CD14-positive monocyte (primary cell): ENCODE data around the gene GRID2. TPM values are rescaled to one million over a fixed set of nuclear protein-coding genes. Genes with fewer than 3 reads are reported as not detected.

ENCODE experiments used
- DNase-seq, 3 donors: peaks; one replicate each; pipeline ENCODE4 v3.0.0-alpha.2; 2011 to 2022
- H2AFZ ChIP-seq: 2 replicates; pipeline ENCODE4 v1.6.0; 2012; ENCODE audit warnings: mild to moderate bottlenecking, low read depth, low read length, inconsistent platforms; ENCODE audit not compliant: insufficient read depth, poor library complexity, severe bottlenecking
- H3K27ac ChIP-seq, 2 donors: 1 replicate in 1 of 2; 2 replicates in 1 of 2; pipeline ENCODE4 v1.5.1; 2012 to 2013; ENCODE audit warnings: low read length in 2 of 2, control low read depth in 1 of 2, inconsistent platforms in 1 of 2, low read depth in 1 of 2, mild to moderate bottlenecking in 1 of 2
- H3K27me3 ChIP-seq, 2 donors: one replicate each; pipeline versions ENCODE4 v1.6.0 to v1.6.1; 2011 to 2013; ENCODE audit warnings: low read length in 2 of 2; ENCODE audit not compliant: control insufficient read depth in 2 of 2, insufficient read depth in 2 of 2
- H3K36me3 ChIP-seq, 2 donors: replicated peaks in 1 of 2; 1 replicate in 1 of 2; 2 replicates in 1 of 2; pipeline versions ENCODE4 v1.5.1 to v1.6.1; 2012 to 2013; ENCODE audit warnings: low read length in 2 of 2, control low read depth in 1 of 2, inconsistent platforms in 1 of 2, mild to moderate bottlenecking in 1 of 2; ENCODE audit not compliant: insufficient read depth in 2 of 2, control insufficient read depth in 1 of 2
- H3K4me1 ChIP-seq, 2 donors: 1 replicate in 1 of 2; 2 replicates in 1 of 2; pipeline versions ENCODE4 v1.5.1 to v1.6.1; 2012 to 2013; ENCODE audit warnings: low read length in 2 of 2, control low read depth in 1 of 2, inconsistent platforms in 1 of 2, mild to moderate bottlenecking in 1 of 2, moderate library complexity in 1 of 2; ENCODE audit not compliant: insufficient read depth in 2 of 2, control insufficient read depth in 1 of 2
- H3K4me2 ChIP-seq: replicated peaks from 2 replicates; pipeline ENCODE3; 2012; ENCODE audit warnings: low read length, moderate library complexity, mild to moderate bottlenecking; ENCODE audit not compliant: poor library complexity, severe bottlenecking; ENCODE audit errors: extremely low read depth
- H3K4me3 ChIP-seq, 3 experiments: fragments of 200-600 bp in 1 of 3; sonication (generic) in 1 of 3; replicated peaks in 1 of 3; 1 replicate in 2 of 3; 2 replicates in 1 of 3; pipeline ENCODE4 v1.5.1; 2011 to 2013; ENCODE audit warnings: low read length in 3 of 3, mild to moderate bottlenecking in 3 of 3, control low read depth in 2 of 3, low read depth in 2 of 3, inconsistent platforms in 1 of 3, moderate library complexity in 1 of 3
- H3K79me2 ChIP-seq: 2 replicates; pipeline ENCODE4 v1.6.0; 2012; ENCODE audit warnings: mild to moderate bottlenecking, control low read depth, inconsistent platforms, low read length, moderate library complexity; ENCODE audit not compliant: insufficient read depth
- H3K9ac ChIP-seq: 2 replicates; pipeline ENCODE4 v1.6.0; 2017; ENCODE audit warnings: low read length, mild to moderate bottlenecking; ENCODE audit not compliant: insufficient read depth, poor library complexity, severe bottlenecking
- H3K9me3 ChIP-seq, 2 donors: replicated peaks in 1 of 2; 1 replicate in 1 of 2; 2 replicates in 1 of 2; pipeline versions ENCODE4 v1.5.1 to v1.6.1; 2012 to 2013; ENCODE audit warnings: low read length in 2 of 2, control low read depth in 1 of 2; ENCODE audit not compliant: control insufficient read depth in 1 of 2, insufficient read depth in 1 of 2
- H4K20me1 ChIP-seq: 2 replicates; pipeline ENCODE4 v1.6.0; 2012; ENCODE audit warnings: mild to moderate bottlenecking, low read length, control low read depth, moderate library complexity; ENCODE audit not compliant: insufficient read depth
- H3K27ac Mint-ChIP-seq, 7 donors: one replicate each; pipeline ENCODE4 v1.8.0; 2020; ENCODE audit warnings: mild to moderate bottlenecking in 7 of 7, mixed read lengths in 7 of 7, moderate library complexity in 6 of 7, inconsistent platforms in 2 of 7
- H3K27me3 Mint-ChIP-seq, 3 donors: one replicate each; pipeline ENCODE4 v1.8.0; 2021 to 2022; ENCODE audit warnings: low read depth in 3 of 3, mild to moderate bottlenecking in 3 of 3, mixed read lengths in 3 of 3, moderate library complexity in 3 of 3, inconsistent platforms in 1 of 3
- H3K36me3 Mint-ChIP-seq, 2 donors: one replicate each; pipeline ENCODE4 v1.8.0; 2020; ENCODE audit warnings: mixed read lengths in 2 of 2, inconsistent platforms in 1 of 2, mild to moderate bottlenecking in 1 of 2
- H3K4me1 Mint-ChIP-seq: one replicate; pipeline ENCODE4 v1.8.0; 2020; ENCODE audit warnings: mild to moderate bottlenecking, mixed read lengths
- H3K4me3 Mint-ChIP-seq, 2 donors: one replicate each; pipeline ENCODE4 v1.8.0; 2020; ENCODE audit warnings: mild to moderate bottlenecking in 2 of 2, mixed read lengths in 2 of 2, moderate library complexity in 1 of 2
- H3K9me3 Mint-ChIP-seq, 7 donors: one replicate each; pipeline ENCODE4 v1.8.0; 2020 to 2022; ENCODE audit warnings: mixed read lengths in 7 of 7, mild to moderate bottlenecking in 6 of 7, moderate library complexity in 6 of 7, inconsistent platforms in 2 of 7
- WGBS: methylation state at CpG from one replicate; pipeline ENCODE4 v1.1.5; 2013; ENCODE audit warnings: missing lambda C conversion rate; ENCODE audit not compliant: insufficient coverage; 5-methylcytosine and 5-hydroxymethylcytosine counted together
- intact Hi-C, 2 donors: fragments of 100-400 bp; cut with micrococcal nuclease; formaldehyde crosslinking; loops; one replicate each; pipeline versions ENCODE4 v1.15.0 to v1.15.1; 2023
- polyA plus RNA-seq, 3 donors: library from polyadenylated mRNA; depleted of rRNA in 1 of 3; unstranded in 2 of 3; stranded (reverse) in 1 of 3; fragments of 300-500 nt in 2 of 3; fragments of >200 nt in 1 of 3; fragmentation: Illumina TruSeq in 2 of 3; gene quantifications; 1 replicate in 2 of 3; 2 replicates in 1 of 3; pipeline ENCODE4 v1.2.3, GENCODE V29; 2012 to 2021
- TF ChIP-seq, protein P1 (sequence below): fragments of 200-600 bp; IDR thresholded peaks from one replicate; pipeline ENCODE4 v1.8.0; 2022; ENCODE audit warnings: antibody characterized with exemption, mild to moderate bottlenecking

GRID2 gene
- polyA plus RNA-seq, 3 donors: not detected

DNA sequence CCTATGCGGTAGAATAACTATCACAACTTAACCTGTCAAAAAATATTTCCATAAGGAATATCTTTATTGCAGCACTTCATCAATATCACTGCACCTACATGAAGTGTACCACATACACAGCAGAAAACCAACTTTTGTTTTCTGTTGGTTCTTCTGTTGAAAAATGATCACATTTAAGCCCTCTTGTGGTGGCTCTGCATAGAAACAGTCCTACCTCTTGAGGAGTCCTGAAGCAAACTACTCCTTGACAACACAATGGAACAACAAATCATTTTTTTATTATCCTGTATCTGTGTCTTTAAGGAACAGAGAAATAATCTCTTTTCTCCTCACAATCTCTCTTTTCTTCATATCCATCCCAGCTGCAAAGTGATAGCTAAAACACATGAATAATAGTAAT is 1484.9 kb downstream of the GRID2 start:
- H3K27me3 Mint-ChIP-seq: peaks cover 0 to 8% (median 1%) of the 10 kb centered on the region in 3 donors
- TF ChIP-seq, protein P1, sequence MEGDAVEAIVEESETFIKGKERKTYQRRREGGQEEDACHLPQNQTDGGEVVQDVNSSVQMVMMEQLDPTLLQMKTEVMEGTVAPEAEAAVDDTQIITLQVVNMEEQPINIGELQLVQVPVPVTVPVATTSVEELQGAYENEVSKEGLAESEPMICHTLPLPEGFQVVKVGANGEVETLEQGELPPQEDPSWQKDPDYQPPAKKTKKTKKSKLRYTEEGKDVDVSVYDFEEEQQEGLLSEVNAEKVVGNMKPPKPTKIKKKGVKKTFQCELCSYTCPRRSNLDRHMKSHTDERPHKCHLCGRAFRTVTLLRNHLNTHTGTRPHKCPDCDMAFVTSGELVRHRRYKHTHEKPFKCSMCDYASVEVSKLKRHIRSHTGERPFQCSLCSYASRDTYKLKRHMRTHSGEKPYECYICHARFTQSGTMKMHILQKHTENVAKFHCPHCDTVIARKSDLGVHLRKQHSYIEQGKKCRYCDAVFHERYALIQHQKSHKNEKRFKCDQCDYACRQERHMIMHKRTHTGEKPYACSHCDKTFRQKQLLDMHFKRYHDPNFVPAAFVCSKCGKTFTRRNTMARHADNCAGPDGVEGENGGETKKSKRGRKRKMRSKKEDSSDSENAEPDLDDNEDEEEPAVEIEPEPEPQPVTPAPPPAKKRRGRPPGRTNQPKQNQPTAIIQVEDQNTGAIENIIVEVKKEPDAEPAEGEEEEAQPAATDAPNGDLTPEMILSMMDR: peak; percentile 13

DNA sequence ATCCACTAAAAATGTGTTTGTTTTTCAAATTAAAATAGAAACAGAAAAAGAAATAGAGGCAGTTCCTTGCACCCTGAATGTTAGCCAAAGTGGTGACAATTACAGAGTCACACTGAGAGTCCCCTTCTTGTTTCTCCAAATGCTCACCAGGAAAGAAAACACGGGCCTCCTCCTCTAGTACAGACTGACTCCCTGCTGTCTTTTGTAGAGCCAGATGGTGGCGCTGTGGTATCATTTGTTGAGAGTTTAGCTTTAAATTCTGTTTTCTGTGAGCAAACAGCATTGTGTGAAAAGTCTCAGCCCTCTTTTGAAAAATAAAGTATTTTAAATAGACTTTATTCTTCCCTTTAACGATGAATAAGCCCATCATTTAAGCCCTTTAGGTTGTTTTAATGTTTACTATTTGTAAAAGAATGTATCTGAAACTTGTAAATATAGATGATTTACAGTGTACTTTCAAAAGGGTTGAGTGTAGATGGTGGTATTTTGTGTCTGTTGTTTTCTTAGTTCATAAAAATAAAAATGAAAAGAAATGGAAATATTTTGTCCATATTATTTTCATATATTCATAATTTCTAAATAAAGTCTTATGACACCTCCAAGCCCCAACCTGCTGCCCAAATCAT is 1487.9 kb downstream of the GRID2 start:
- Mint-ChIP-seq H3K27ac (no peak overlapping the region), H3K4me3 (no peak overlapping the region), H3K9me3 (no peaks in the 10 kb centered on the region), H3K36me3 (no peaks in the 10 kb centered on the region), H3K27me3 (peaks cover 0 to 6% (median 4%) of the 10 kb centered on the region in 3 donors), H3K4me1 (no peaks in the 10 kb centered on the region)
- Histone ChIP-seq H3K27ac (no peak overlapping the region), H3K27me3 (peaks cover 0 to 7% of the 10 kb centered on the region in 2 donors), H3K4me2 (no peak overlapping the region), H3K9me3 (no peaks in the 10 kb centered on the region), H4K20me1 (no peaks in the 10 kb centered on the region), H2AFZ (no peak overlapping the region), H3K4me3 (no peak overlapping the region), H3K36me3 (no peaks in the 10 kb centered on the region), H3K4me1 (no peaks in the 10 kb centered on the region), H3K79me2 (no peaks in the 10 kb centered on the region), H3K9ac (no peak overlapping the region)
- peak; percentile 2 to 40 (median 11) for DNase-seq
- intact Hi-C loops: no loop called here
- no CpG with 5 or more reads among the region's 3 CpGs for WGBS
- TF ChIP-seq, protein P1: peak; percentile 75

More for the DNA sequence above, 1484.9 kb downstream of the GRID2 start:
- Mint-ChIP-seq H3K4me3 (no peak overlapping the region), H3K27ac (no peak overlapping the region), H3K4me1 (no peaks in the 10 kb centered on the region), H3K9me3 (no peaks in the 10 kb centered on the region), H3K36me3 (no peaks in the 10 kb centered on the region)
- H2AFZ ChIP-seq: no peak overlapping the region
- H3K27ac ChIP-seq: no peak overlapping the region
- no peaks in the 10 kb centered on the region for H3K36me3 ChIP-seq
- DNase-seq: no peak
- no CpG with 5 or more reads among the region's 1 CpG for WGBS
- no peak overlapping the region for H3K9ac ChIP-seq
- peaks cover 0 to under 1% of the 10 kb centered on the region in 2 donors for H3K27me3 ChIP-seq
- intact Hi-C loops: no loop called here
- no peaks in the 10 kb centered on the region for H3K79me2 ChIP-seq
- no peaks in the 10 kb centered on the region for H3K9me3 ChIP-seq
- no peaks in the 10 kb centered on the region for H3K4me1 ChIP-seq
- no peaks in the 10 kb centered on the region for H4K20me1 ChIP-seq
- H3K4me3 ChIP-seq: no peak overlapping the region
- H3K4me2 ChIP-seq: no peak overlapping the region
